DMS114 treated with DMSO at 0.1 percent for 48 hours (cell line): Measurements from ENCODE around the gene CNTNAP4.

Source experiments
- DNase-seq: peaks from one replicate; lab custom pipeline; 2025; ENCODE audit not compliant: unreplicated experiment; lab: John Stamatoyannopoulos, UW

Gene CNTNAP4

DNA sequence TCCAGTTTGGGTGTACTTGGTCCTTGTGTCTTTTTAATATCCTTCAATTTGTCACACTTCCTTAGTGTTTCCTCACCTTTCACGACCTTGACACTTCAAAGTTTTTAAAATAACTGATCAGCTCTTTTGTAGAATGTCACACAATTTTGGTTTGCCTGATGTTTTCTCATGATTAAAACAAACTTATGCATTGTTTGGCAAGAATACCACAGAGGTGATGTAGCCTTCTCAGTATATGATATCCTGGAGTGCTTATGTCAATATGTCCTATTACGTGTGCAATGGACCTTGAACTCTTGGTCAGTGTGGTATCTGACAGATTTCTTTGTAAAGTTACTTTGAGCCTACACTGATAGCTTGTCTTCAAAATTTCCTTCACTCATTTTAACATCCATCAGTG, 297.4 kb downstream of the CNTNAP4 start:
- no peak for DNase-seq

DNA sequence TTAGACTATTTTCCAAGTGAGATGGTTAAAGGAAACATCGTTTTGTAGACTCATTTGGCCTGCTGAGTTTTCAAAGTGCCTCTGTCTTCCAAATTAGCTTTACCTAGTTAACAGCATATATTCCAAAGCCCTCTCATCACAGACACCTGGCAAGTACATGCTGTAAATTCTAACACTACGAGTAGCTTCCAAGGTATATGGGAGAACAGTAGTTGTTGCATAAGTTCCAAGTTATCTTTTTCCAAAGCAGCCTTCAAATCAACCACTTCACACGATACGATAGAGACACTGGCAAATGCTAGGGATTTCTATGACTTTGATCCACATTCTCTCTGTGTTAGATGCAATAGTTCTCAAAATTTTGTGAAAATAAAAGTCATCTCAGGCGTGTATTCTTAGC, 299.3 kb downstream of the CNTNAP4 start:
- no peak for DNase-seq

DNA sequence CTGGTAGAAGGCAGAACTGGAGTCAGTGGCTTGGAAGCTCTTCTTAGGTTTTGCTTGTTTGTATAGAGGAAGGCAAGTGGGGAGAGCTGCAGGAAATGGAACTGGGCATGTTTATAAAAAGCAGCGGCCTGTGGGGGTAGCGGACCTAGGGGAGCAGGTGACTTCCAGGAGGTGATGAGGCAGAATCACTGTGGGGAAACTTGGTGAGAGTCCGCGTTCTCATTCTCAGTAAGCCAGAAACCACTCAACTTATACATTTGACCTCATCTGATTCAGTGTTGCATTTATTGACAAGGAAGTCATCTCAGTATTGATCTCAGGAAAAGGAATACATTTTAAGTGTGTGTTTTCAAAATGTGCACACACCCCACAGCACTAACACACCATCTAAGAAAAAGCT, 299.8 kb downstream of the CNTNAP4 start:
- no peak for DNase-seq

DNA sequence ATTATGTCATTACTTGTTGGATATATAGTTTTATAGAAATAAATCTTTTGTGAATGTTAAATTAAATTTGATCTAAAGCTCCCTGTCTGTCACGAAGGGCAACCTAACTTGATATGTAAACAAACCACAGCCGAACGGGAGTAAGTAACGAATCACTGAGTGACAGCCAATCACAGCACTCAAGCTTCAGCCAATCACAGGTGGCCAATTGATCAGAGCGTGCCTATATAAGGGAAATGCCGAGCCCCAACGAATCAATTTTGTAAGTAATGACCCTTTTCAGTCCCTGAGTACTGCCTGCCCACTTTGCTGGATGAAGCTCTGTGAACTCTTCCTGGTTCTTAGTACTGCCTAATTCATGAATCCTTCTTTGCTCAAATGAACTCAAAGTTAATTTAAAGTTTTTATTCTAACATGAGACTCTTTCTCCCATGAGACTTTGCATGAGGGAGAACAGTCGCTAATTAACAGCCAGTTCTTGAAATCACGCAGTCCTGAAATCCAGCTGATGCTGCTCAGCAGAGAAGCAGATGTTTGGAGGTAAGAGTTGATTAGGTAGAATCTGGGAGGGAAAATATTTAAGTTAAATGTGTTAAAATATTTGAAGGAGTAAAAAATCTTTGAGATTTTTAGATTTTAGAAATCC, 302.2 kb downstream of the CNTNAP4 start:
- no peak for DNase-seq

DNA sequence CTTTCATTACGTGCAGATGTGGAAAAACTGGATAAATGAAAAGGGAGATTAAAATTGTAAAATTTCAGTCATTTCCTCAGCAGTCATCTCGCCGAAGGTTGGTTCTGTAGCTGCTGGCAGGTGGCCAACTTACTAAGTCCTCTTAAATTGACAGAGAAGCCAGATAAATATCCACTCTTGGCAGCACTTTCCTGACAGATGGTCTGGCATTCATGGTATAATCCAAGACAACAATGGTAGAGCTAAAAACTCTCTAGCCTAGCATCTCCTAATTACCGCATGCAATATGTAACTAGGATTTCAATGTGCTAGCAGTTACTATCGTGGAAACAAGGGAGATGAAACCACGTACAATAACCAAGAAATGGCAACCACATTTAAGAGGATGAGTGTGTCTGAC, 306.3 kb downstream of the CNTNAP4 start:
- DNase-seq = no peak

- no peak for DNase-seq
These were observed 306.7 kb downstream of the CNTNAP4 start for GRCh38 chr16:76583945-76584344.

- DNase-seq = no peak
These were observed 321.3 kb downstream of the CNTNAP4 start for GRCh38 chr16:76598498-76598897.

- DNase-seq = no peak
These were observed 330.1 kb downstream of the CNTNAP4 start for GRCh38 chr16:76607317-76607716.
